ENCODE results near the gene SPHKAP.

SPHKAP gene

GRCh38 chr2:228017784-228018183, 163.7 kb downstream of the SPHKAP start:
- H3K36me3 ChIP-seq (ENCODE audit: control insufficient read depth in 2 of 2, insufficient read depth in 1 of 2, low read length in 2 of 2), result no peaks in the 10 kb centered on the region
- no peak overlapping the region for H3K4me3 ChIP-seq (ENCODE audit: low read depth, low read length)
- no peak for TF ChIP-seq ZSCAN5A (tag by site-specific recombination; IDR thresholded peaks at IDR 0.05)
- no peak for TF ChIP-seq HOXA7 (CRISPR knock-in tag; IDR thresholded peaks at IDR 0.05; ENCODE audit: borderline replicate concordance)
- no peak for TF ChIP-seq ATF2 (tag by site-specific recombination; IDR thresholded peaks at IDR 0.05; ENCODE audit: low read depth)
- TF ChIP-seq OVOL3 (tag by site-specific recombination; IDR thresholded peaks at IDR 0.05), result no peak
- TF ChIP-seq ZNF558 (tag by site-specific recombination; IDR thresholded peaks at IDR 0.05), result no peak
- no peak for TF ChIP-seq ZNF155 (tag by site-specific recombination; IDR thresholded peaks at IDR 0.05)
- no peak for TF ChIP-seq ZNF248 (tag by site-specific recombination; IDR thresholded peaks at IDR 0.05)
- TF ChIP-seq ZNF510 (tag by site-specific recombination; IDR thresholded peaks at IDR 0.05; ENCODE audit: insufficient replicate concordance), result no peak
- no peak for TF ChIP-seq BCL11A (tag by site-specific recombination; IDR thresholded peaks at IDR 0.05; ENCODE audit: low read depth)
- TF ChIP-seq ZNF677 (tag by site-specific recombination; IDR thresholded peaks at IDR 0.05), result no peak
- TF ChIP-seq ZBTB10 (tag by site-specific recombination; IDR thresholded peaks at IDR 0.05), result no peak
- no peaks in the 10 kb centered on the region for H3K9me3 ChIP-seq (ENCODE audit: control insufficient read depth, insufficient read depth, low read depth, low read length)
- ChIA-PET POLR2A (no interaction called here), CTCF (no interaction called here)
- no peak overlapping the region for H3K27ac ChIP-seq (ENCODE audit: extremely low read depth, low read depth, low read length)
- H3K4me1 ChIP-seq (ENCODE audit: control insufficient read depth, insufficient read depth, low read length), result no peaks in the 10 kb centered on the region

- Histone ChIP-seq H3K9me3 (ENCODE audit: control insufficient read depth, insufficient read depth, low read depth, low read length) (no peaks in the 10 kb centered on the region), H3K4me3 (ENCODE audit: low read depth, low read length) (no peak overlapping the region), H3K36me3 (ENCODE audit: control insufficient read depth in 2 of 2, insufficient read depth in 1 of 2, low read length in 2 of 2) (no peaks in the 10 kb centered on the region), H3K27ac (ENCODE audit: extremely low read depth, low read depth, low read length) (no peak overlapping the region), H3K4me1 (ENCODE audit: control insufficient read depth, insufficient read depth, low read length) (no peaks in the 10 kb centered on the region)
- CTCF ChIA-PET, result no interaction called here
- POLR2A ChIA-PET, result no interaction called here
- TF ChIP-seq ZBTB1 (tag by site-specific recombination; IDR thresholded peaks at IDR 0.05) (no peak), ZNF292 (tag by site-specific recombination; IDR thresholded peaks at IDR 0.05; ENCODE audit: borderline replicate concordance, low read depth) (no peak), ZNF37A (tag by site-specific recombination; IDR thresholded peaks at IDR 0.05) (no peak), ZNF112 (tag by site-specific recombination; IDR thresholded peaks at IDR 0.05) (no peak), ZNF18 (tag by site-specific recombination; IDR thresholded peaks at IDR 0.05) (no peak), BCL6B (tag by site-specific recombination; IDR thresholded peaks at IDR 0.05) (no peak), ZNF354C (tag by site-specific recombination; IDR thresholded peaks at IDR 0.05; ENCODE audit: borderline replicate concordance, low read depth) (no peak), PRDM1 (tag by site-specific recombination; IDR thresholded peaks at IDR 0.05) (no peak), ZNF223 (tag by site-specific recombination; IDR thresholded peaks at IDR 0.05) (no peak), ZNF211 (tag by site-specific recombination; IDR thresholded peaks at IDR 0.05; ENCODE audit: low read depth) (no peak), ZNF558 (tag by site-specific recombination; IDR thresholded peaks at IDR 0.05) (no peak), ZNF830 (tag by site-specific recombination; IDR thresholded peaks at IDR 0.05; ENCODE audit: low read depth) (no peak)
These were observed 165.1 kb downstream of the SPHKAP start for GRCh38 chr2:228016402-228016801.

Measured in HEK293 (cell line).